SK-N-SH treated with all-trans-retinoic acid at 6 μM for 48 hours (cell line): Measurements from ENCODE around the gene TAMALIN.
A peak's percentile ranks its signal among the peaks of the same experiment; 100 is the strongest.

Experiments
- ATAC-seq: fragments of 200-7000 bp; cut with Tn5 transposase; 3 replicates; pipeline ENCODE4 v1.9.1; 2020; ENCODE audit warnings: mild to moderate bottlenecking, moderate library complexity
- ARNTL ChIP-seq: fragments of 450-650 bp; formaldehyde crosslinking; IDR thresholded peaks from 2 replicates; pipeline ENCODE4 v1.5.0; 2020; ENCODE audit warnings: low read depth, mild to moderate bottlenecking, moderate library complexity, borderline replicate concordance
- BACH2 ChIP-seq: fragments of 250-450 bp; sonication (Bioruptor Pico); IDR thresholded peaks from 2 replicates; pipeline ENCODE4 v1.9.0; 2021; ENCODE audit warnings: mild to moderate bottlenecking, borderline replicate concordance
- CREB5 ChIP-seq: fragments of 250-450 bp; sonication (Bioruptor Pico); IDR thresholded peaks from 2 replicates; pipeline ENCODE4 v1.5.1; 2020; ENCODE audit warnings: low read depth, mild to moderate bottlenecking, moderate library complexity
- CSDC2 ChIP-seq: fragments of 250-450 bp; sonication (Bioruptor Pico); IDR thresholded peaks from 2 replicates; pipeline ENCODE4 v1.5.0; 2020; ENCODE audit warnings: mild to moderate bottlenecking, moderate library complexity
- ESRRG ChIP-seq: fragments of 250-450 bp; sonication (Bioruptor Pico); IDR thresholded peaks from 2 replicates; pipeline ENCODE4 v1.6.1; 2021; ENCODE audit warnings: mild to moderate bottlenecking
- GLIS3 ChIP-seq: fragments of 250-450 bp; sonication (Bioruptor Pico); IDR thresholded peaks from 2 replicates; pipeline ENCODE4 v1.5.0; 2020; ENCODE audit warnings: mild to moderate bottlenecking, moderate library complexity
- ISL1 ChIP-seq: fragments of 250-450 bp; sonication (Bioruptor Pico); IDR thresholded peaks from 2 replicates; pipeline ENCODE4 v2.1.2; 2022; ENCODE audit warnings: mild to moderate bottlenecking, moderate library complexity
- OSR1 ChIP-seq: fragments of 250-450 bp; sonication (Bioruptor Pico); IDR thresholded peaks from 2 replicates; pipeline ENCODE4 v1.8.0; 2022; ENCODE audit warnings: moderate library complexity, mild to moderate bottlenecking, inconsistent platforms
- POU6F1 ChIP-seq: fragments of 250-450 bp; sonication (Bioruptor Pico); IDR thresholded peaks from 2 replicates; pipeline ENCODE4 v1.8.0; 2021; ENCODE audit warnings: low read depth, mild to moderate bottlenecking, moderate library complexity, borderline replicate concordance
- PPARA ChIP-seq: fragments of 250-450 bp; sonication (Bioruptor Pico); IDR thresholded peaks from 2 replicates; pipeline ENCODE4 v1.5.0; 2020; ENCODE audit warnings: mild to moderate bottlenecking, borderline replicate concordance
- SNAI2 ChIP-seq: fragments of 250-450 bp; sonication (Bioruptor Pico); IDR thresholded peaks from 2 replicates; pipeline ENCODE4 v1.5.0; 2020; ENCODE audit warnings: mild to moderate bottlenecking, moderate library complexity
- TCF4 ChIP-seq: fragments of 250-450 bp; sonication (Bioruptor Pico); IDR thresholded peaks from 2 replicates; pipeline ENCODE4 v1.8.0; 2021; ENCODE audit warnings: mild to moderate bottlenecking, moderate library complexity, borderline replicate concordance
- TOX ChIP-seq: fragments of 250-450 bp; sonication (Bioruptor Pico); IDR thresholded peaks from 2 replicates; pipeline ENCODE4 v1.8.0; 2021; ENCODE audit warnings: mild to moderate bottlenecking, moderate library complexity, borderline replicate concordance
- ZC3H10 ChIP-seq: fragments of 250-450 bp; sonication (Bioruptor Pico); IDR thresholded peaks from 2 replicates; pipeline ENCODE4 v1.5.1; 2021; ENCODE audit warnings: mild to moderate bottlenecking, moderate library complexity
- ZFP3 ChIP-seq: fragments of 250-450 bp; sonication (Bioruptor Pico); IDR thresholded peaks from 2 replicates; pipeline ENCODE4 v1.5.0; 2020; ENCODE audit warnings: mild to moderate bottlenecking, moderate library complexity
- ZFP30 ChIP-seq: fragments of 450-650 bp; formaldehyde crosslinking; IDR thresholded peaks from 2 replicates; pipeline ENCODE4 v1.5.0; 2022; ENCODE audit warnings: mild to moderate bottlenecking, moderate library complexity
- ZNF565 ChIP-seq: fragments of 450-650 bp; formaldehyde crosslinking; conservative IDR thresholded peaks from 2 replicates; pipeline ENCODE4 v1.5.0; 2020; ENCODE audit warnings: low read depth, mild to moderate bottlenecking, moderate library complexity
- ZNF70 ChIP-seq: fragments of 450-650 bp; formaldehyde crosslinking; IDR thresholded peaks from 2 replicates; pipeline ENCODE4 v1.5.0; 2020; ENCODE audit warnings: mild to moderate bottlenecking, moderate library complexity
- ZNF8 ChIP-seq: fragments of 450-650 bp; formaldehyde crosslinking; IDR thresholded peaks from 2 replicates; pipeline ENCODE4 v1.5.0; 2020; ENCODE audit warnings: mild to moderate bottlenecking, moderate library complexity
- TF ChIP-seq, protein P1 (sequence below): fragments of 250-450 bp; sonication (Bioruptor Pico); IDR thresholded peaks from 2 replicates; pipeline ENCODE4 v1.5.1; 2021; ENCODE audit warnings: mild to moderate bottlenecking, moderate library complexity
- TF ChIP-seq, protein P2 (sequence below): fragments of 250-450 bp; sonication (Bioruptor Pico); IDR thresholded peaks from 2 replicates; pipeline ENCODE4 v1.5.0; 2020; ENCODE audit warnings: mild to moderate bottlenecking, moderate library complexity

TAMALIN gene

GRCh38 chr12:51969643-51970042, 37.1 kb upstream of the TAMALIN start (continued):
- no peak for TF ChIP-seq CREB5
- no peak for TF ChIP-seq ZNF8 (CRISPR knock-in tag)
- TF ChIP-seq TOX (CRISPR knock-in tag): no peak
- TF ChIP-seq ZC3H10 (CRISPR knock-in tag): no peak
- TF ChIP-seq ISL1: no peak
- TF ChIP-seq, protein P1, sequence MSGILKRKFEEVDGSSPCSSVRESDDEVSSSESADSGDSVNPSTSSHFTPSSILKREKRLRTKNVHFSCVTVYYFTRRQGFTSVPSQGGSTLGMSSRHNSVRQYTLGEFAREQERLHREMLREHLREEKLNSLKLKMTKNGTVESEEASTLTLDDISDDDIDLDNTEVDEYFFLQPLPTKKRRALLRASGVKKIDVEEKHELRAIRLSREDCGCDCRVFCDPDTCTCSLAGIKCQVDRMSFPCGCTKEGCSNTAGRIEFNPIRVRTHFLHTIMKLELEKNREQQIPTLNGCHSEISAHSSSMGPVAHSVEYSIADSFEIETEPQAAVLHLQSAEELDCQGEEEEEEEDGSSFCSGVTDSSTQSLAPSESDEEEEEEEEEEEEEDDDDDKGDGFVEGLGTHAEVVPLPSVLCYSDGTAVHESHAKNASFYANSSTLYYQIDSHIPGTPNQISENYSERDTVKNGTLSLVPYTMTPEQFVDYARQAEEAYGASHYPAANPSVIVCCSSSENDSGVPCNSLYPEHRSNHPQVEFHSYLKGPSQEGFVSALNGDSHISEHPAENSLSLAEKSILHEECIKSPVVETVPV (CRISPR knock-in tag): no peak

- peak; percentile 74 for ATAC-seq
- no peak for TF ChIP-seq TCF4
- TF ChIP-seq ZC3H10 (CRISPR knock-in tag): no peak
- TF ChIP-seq ISL1: peak; percentile 39; the same call in 1 of the 2 replicates
- no peak for TF ChIP-seq PPARA
- no peak for TF ChIP-seq ZFP3
Measured at GRCh38 chr12:51970904-51971646, 35.7 kb upstream of the TAMALIN start.

GRCh38 chr12:51971679-51972421, 34.9 kb upstream of the TAMALIN start:
- ATAC-seq: no peak
- TF ChIP-seq ZNF70 (CRISPR knock-in tag) (no peak), ZC3H10 (CRISPR knock-in tag) (no peak), POU6F1 (CRISPR knock-in tag) (no peak), ZFP30 (CRISPR knock-in tag) (no peak), BACH2 (no peak), TOX (CRISPR knock-in tag) (no peak), ARNTL (no peak), CSDC2 (CRISPR knock-in tag) (no peak), ZNF8 (CRISPR knock-in tag) (no peak), SNAI2 (CRISPR knock-in tag) (no peak), OSR1 (CRISPR knock-in tag) (no peak), ZFP3 (no peak), ZNF565 (CRISPR knock-in tag) (no peak), ESRRG (CRISPR knock-in tag) (no peak)
- TF ChIP-seq, protein P1 (CRISPR knock-in tag): no peak

- no peak for ATAC-seq
- TF ChIP-seq ZC3H10 (CRISPR knock-in tag) (no peak), ZNF8 (CRISPR knock-in tag) (no peak), ARNTL (no peak), ZNF565 (CRISPR knock-in tag) (no peak), PPARA (no peak), ZFP3 (no peak), ZNF70 (CRISPR knock-in tag) (no peak), GLIS3 (CRISPR knock-in tag) (no peak), CSDC2 (CRISPR knock-in tag) (no peak), POU6F1 (CRISPR knock-in tag) (no peak), BACH2 (no peak), SNAI2 (CRISPR knock-in tag) (no peak)
- TF ChIP-seq, protein P2, sequence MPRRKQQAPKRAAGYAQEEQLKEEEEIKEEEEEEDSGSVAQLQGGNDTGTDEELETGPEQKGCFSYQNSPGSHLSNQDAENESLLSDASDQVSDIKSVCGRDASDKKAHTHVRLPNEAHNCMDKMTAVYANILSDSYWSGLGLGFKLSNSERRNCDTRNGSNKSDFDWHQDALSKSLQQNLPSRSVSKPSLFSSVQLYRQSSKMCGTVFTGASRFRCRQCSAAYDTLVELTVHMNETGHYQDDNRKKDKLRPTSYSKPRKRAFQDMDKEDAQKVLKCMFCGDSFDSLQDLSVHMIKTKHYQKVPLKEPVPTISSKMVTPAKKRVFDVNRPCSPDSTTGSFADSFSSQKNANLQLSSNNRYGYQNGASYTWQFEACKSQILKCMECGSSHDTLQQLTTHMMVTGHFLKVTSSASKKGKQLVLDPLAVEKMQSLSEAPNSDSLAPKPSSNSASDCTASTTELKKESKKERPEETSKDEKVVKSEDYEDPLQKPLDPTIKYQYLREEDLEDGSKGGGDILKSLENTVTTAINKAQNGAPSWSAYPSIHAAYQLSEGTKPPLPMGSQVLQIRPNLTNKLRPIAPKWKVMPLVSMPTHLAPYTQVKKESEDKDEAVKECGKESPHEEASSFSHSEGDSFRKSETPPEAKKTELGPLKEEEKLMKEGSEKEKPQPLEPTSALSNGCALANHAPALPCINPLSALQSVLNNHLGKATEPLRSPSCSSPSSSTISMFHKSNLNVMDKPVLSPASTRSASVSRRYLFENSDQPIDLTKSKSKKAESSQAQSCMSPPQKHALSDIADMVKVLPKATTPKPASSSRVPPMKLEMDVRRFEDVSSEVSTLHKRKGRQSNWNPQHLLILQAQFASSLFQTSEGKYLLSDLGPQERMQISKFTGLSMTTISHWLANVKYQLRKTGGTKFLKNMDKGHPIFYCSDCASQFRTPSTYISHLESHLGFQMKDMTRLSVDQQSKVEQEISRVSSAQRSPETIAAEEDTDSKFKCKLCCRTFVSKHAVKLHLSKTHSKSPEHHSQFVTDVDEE: no peak
Measured at GRCh38 chr12:51972422-51972812, 34.3 kb upstream of the TAMALIN start.
